Suprapubic skin (tissue), 4 donors: ENCODE results near the gene MANSC4.

Experiments used
- EP300 ChIP-seq: sonication (generic); formaldehyde crosslinking; IDR thresholded peaks from one replicate; pipeline ENCODE4 v1.6.1; 2017; ENCODE audit warnings: antibody characterized with exemption
- POLR2A ChIP-seq, 2 donors: fragments of 450-650 bp; IDR thresholded peaks; one replicate each; pipeline ENCODE4 v1.6.1; 2017; ENCODE audit warnings: antibody characterized with exemption in 2 of 2, mild to moderate bottlenecking in 2 of 2, moderate library complexity in 2 of 2
- POLR2AphosphoS5 ChIP-seq, 3 donors: sonication (generic); formaldehyde crosslinking; IDR thresholded peaks; one replicate each; pipeline ENCODE4 v1.6.1; 2017; ENCODE audit warnings: antibody characterized with exemption in 3 of 3
- TF ChIP-seq, protein P1 (sequence below), 2 donors: fragments of 200-600 bp in 1 of 2; fragments of 450-650 bp in 1 of 2; sonication (generic) in 1 of 2; IDR thresholded peaks; one replicate each; pipeline ENCODE4 v1.5.1; 2016 to 2019; ENCODE audit warnings: antibody characterized with exemption in 2 of 2, mild to moderate bottlenecking in 1 of 2, moderate library complexity in 1 of 2

- TF ChIP-seq, protein P1, sequence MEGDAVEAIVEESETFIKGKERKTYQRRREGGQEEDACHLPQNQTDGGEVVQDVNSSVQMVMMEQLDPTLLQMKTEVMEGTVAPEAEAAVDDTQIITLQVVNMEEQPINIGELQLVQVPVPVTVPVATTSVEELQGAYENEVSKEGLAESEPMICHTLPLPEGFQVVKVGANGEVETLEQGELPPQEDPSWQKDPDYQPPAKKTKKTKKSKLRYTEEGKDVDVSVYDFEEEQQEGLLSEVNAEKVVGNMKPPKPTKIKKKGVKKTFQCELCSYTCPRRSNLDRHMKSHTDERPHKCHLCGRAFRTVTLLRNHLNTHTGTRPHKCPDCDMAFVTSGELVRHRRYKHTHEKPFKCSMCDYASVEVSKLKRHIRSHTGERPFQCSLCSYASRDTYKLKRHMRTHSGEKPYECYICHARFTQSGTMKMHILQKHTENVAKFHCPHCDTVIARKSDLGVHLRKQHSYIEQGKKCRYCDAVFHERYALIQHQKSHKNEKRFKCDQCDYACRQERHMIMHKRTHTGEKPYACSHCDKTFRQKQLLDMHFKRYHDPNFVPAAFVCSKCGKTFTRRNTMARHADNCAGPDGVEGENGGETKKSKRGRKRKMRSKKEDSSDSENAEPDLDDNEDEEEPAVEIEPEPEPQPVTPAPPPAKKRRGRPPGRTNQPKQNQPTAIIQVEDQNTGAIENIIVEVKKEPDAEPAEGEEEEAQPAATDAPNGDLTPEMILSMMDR (IDR thresholded peaks at IDR 0.05), result no peak
- no peak for TF ChIP-seq POLR2AphosphoS5 (IDR thresholded peaks at IDR 0.05)
- no peak for TF ChIP-seq EP300
- TF ChIP-seq POLR2A (IDR thresholded peaks at IDR 0.05), result no peak
Observed at GRCh38 chr12:27777141-27777540, 2.9 kb downstream of the MANSC4 start.
